Muscle of arm (tissue), 12 donors: ENCODE data around the gene MAN2A1. TPM values are rescaled to one million over a fixed set of nuclear protein-coding genes. Genes with fewer than 3 reads are reported as not detected.
"Not testable (repeated sequence)": the region's sequence is repeated elsewhere in the genome, so short reads cannot be mapped to it uniquely, and the experiment has no call there.

Source experiments
- DNase-seq: peaks from one replicate; pipeline ENCODE4 v3.0.0-alpha.2; 2013
- polyA plus RNA-seq, 12 donors: library from polyadenylated mRNA; unstranded; fragments of 120-200 nt; gene quantifications; one replicate each; pipeline ENCODE4 v1.2.1, GENCODE V29; 2013; ENCODE audit not compliant: insufficient read length in 12 of 12

Gene MAN2A1
- polyA plus RNA-seq, 12 donors: 39.2 to 57.4 (median 50.7) TPM; not detected in 1

DNA sequence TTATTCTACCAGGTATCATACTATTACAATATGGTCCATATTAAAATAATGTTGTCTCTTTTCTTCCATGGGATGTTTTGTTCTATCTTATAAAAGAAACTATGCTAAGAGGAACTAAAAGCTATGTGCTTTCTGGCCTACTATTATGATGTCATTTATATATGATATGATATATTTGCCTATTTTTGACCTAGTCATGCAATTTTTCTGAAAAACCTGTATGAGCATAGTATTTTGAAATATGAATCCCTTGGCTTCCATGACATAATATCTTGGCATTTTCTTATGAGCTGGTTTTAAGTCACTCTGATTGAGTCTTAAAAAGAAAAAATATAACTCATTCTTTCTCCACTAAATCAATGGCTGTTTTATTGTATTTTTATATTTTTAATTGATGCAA lies 60.7 kb downstream of the MAN2A1 start:
- no peak for DNase-seq

DNA sequence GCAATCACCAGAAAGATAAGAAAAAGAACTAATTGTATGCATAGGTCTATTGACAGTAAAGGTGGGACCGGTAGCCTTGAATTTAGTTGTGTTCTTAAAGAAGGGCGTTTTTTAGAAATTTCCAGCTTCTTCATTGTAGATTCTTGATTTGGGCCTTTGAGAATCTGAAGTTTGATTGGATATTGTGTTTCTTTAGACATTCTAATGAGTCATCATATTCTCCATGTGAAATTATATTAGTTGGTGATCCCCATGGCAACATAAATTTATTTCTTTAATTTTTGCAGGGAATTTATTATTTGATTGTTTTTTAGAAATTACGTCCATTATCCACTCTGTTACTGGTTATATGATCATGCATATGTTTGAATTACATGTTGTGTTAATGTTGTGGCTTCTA lies 63.6 kb downstream of the MAN2A1 start:
- DNase-seq: no peak

DNA sequence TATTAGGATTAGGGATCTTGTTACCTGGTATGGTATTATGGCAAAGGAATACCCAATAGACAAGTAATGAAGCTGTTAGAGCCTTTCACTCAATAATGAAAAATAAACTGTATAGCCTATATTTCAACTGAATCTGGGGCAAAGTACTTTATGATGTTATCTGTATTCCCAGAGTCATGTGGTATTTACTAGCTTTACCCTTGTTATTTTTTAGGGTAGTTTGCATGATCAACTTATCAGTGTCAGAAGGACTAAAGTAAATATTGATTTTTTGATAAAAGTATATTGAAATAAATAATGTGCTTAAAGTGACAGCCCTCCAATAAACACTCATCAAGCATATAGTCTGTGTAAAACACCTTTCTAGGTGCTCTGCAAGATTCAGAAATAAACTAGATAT lies 64.6 kb downstream of the MAN2A1 start:
- DNase-seq: no peak

DNA sequence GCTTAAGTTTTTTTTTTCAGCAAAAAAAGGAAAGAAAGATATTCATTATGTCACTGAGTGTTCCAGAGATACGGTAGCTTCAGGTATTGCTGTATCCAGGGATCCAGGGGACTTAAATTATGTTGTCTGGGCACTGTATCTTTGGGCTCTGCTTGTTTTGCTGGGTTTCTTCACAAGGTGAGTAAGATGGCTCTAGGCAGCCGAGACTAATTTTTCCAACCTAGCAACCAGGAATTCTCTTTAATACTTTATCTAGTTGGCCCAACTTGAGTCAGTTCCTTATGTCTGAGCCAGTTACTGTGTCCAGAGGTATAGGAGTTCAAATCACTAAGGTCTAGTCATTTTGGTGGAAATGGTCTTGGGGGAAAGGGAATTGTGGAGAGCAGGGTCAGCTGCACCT lies 66.0 kb downstream of the MAN2A1 start:
- DNase-seq: no peak

DNA sequence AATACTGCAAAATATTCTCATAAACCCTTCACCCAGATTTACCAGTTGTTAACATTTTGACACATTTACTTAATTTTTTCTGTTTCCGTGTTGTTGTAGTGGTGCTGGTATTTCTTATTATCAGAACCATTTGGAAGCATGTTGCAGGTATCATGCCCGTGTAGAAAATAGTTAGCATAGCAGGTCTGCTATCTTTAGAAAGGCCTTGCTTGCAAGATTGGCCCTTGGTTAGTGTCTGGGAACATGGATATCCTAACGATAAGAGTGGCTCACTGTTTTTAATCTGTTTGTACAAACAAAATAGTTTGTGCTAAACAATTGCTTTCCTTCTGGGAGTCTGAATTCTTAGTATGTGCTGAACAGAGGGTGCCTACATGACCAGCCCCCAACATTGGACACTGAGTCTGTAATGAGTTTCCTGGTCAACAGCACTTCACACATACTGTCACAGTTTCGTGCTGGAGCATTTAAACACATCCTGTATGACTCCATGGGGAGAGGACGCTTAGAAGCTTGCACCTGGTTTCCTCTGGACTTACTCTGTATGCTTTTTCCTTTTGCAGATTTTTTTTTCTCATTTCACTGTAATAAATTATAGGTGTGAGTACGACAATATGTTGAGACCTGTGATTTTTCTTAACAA lies 66.9 kb downstream of the MAN2A1 start:
- no peak for DNase-seq

DNA sequence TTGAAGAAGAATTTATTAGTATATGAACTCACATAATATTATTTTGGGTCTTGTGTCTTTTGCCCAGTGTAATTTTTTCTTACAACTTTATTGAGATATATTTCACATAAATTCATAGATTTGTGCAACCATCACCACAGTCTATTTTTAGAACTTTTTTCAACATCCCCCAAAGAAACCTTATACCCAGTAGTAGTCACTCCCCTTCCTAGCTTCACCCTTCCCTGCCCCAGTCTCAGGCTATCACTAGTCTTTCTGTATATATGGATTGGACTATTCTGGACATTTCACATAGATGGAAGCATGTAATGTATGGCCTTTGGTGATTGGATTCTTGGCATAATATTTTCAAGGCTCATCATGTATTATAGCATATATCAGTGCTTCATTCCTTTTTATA lies 67.8 kb downstream of the MAN2A1 start:
- DNase-seq: no peak

DNA sequence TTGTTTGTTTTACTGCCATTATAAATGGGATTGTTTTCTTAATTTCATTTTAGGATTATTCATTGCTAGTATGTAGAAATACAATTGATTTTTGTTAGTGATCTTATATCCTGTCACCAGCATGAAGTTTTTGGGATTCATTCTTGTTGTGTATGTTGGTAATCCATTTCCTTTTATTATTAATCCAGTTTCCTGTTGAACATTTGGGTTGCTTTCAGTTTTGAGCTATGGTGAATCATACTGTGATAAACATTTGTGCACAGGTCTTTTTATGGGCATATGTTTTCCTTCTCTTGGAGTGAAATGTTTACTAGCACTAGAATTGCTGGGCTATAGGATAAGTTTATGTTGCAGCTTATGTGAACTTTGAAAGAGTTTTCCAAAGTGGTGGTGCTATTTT lies 69.6 kb downstream of the MAN2A1 start:
- DNase-seq: no peak

DNA sequence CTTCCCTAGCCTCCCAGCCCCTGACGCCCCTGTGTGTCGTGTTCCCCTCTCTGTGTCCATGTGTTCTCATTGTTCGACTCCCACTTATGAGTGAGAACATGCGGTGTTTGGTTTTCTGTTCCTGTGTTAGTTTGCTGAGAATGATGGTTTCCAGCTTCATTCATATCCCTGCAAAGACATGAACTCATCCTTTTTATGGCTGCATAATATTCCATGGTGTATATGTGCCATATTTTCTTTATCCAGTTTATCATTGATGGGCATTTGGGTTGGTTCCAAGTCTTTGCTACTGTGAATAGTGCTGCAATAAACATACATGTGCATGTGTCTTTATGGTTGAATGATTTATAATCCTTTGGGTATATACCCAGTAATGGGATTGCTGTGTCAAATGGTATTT lies 70.4 kb downstream of the MAN2A1 start:
- DNase-seq: not testable (repeated sequence)

DNA sequence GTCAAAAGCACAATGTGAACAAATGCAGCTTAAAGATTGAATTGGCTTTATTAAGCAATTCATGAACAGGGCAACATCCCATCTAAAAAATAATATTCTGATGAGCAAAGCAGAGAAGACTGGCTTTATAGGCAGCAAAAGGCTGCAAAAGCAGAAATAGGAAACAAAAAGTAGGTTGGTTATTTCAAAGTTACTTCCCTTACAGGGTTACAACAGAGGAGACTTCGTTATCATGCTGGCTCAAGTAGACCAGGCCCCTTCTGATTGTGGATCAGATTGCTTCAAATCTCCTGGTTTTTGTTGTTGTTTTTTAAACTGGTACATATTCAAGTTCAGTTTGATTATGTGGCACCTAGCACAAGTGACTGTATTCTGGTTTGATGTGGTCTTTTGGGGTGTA lies 73.1 kb downstream of the MAN2A1 start:
- DNase-seq: no peak

DNA sequence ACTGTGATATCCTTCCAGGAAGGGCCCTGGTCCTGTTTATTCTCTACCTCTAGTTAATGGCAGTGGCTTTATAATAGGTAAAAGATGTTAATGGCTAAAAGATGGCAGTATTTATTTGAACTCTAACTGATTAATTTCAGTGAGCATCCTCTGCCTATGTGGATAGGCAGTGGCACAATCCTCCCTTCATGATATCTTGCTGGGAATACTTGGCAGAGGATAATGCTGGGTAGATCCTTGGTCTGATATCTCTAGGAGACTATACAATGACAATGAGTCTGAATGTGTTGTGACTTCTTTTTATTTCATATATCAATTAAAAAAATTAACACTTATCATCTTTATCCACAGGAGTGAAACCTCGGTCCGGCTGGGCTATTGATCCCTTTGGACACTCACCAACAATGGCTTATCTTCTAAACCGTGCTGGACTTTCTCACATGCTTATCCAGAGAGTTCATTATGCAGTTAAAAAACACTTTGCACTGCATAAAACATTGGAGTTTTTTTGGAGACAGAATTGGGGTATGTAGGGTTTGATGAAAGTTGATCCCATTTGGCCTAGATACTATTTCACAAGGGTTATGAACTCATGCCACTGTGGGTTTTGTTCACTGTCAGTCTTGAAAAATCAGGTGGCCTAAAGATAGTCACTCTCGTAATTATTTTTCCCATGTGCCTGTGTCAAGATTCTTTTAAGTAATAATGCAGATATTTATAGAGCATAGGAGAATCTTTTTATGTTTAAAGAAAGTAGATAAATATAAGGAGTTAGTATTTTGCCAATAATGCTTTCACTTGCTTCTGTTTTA lies 77.7 kb downstream of the MAN2A1 start:
- DNase-seq: no peak

DNA sequence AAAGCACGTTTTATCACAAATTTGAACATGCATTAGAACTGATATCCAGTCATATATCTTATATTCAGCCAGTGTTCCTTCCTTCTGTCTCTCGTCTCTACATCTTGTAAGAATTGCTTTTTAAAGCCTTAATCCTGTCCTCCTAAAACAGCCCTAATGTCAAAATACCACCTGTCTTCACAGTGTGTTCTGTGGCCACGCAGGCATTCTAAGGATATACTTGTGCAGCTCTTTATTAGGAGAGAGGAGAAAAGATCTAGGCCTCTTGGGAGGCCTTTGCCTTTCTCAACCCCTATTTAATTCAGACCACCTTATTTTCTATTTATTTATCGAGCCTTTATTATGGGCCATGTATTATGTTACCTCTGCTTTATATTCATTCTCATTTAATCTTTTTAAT lies 78.3 kb downstream of the MAN2A1 start:
- DNase-seq: no peak

DNA sequence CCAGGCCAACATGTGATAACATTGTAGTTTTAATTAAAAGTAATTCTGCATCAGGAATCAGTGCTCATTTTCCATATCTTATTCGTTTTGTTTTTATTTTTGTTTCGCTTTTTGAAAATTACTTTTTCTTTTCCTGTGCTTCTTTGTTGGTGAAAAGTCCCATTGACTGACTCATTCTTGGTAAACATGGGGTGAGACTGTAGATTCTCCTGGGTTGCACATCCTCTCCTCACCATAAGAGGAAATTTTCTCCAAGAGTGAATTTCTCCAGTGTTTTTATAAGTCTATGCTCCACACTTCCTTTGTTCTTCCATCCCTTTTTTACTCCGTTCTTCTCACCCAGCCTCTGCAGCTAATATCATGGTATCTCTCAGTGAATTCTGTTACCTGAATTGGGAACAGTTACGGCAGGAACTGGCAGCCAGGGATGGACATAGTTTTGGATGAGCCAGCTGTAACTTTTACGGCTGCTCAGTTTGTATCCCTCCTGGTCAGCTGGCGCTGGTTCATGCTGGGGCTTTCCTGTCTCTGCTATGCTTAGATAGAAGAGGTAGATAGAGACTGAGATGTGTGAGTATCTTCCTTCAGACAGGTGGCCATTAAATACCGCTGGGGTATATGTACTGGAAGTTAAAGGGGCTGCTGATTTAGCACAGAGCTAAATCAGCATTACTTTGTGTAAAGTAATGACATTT lies 80.0 kb downstream of the MAN2A1 start:
- no peak for DNase-seq

DNA sequence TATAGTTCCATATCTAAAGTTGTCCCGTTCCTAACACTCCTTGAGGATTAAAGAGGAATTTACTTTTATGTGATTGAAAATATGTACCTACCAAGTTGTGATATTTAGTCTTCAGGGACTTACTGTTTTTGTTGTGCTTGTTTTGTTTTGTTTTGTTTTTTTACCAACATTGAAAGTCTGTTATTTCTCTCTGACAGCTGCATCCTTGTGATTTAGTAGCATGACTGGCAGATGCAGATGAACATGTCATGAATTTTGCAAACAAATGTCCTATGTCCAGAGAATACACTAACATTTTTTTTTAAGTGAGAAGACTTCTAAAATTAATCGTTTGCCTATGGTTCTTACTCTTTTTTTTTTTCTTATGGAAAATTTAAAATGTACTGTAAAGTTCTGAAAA lies 85.4 kb downstream of the MAN2A1 start:
- DNase-seq: no peak

DNA sequence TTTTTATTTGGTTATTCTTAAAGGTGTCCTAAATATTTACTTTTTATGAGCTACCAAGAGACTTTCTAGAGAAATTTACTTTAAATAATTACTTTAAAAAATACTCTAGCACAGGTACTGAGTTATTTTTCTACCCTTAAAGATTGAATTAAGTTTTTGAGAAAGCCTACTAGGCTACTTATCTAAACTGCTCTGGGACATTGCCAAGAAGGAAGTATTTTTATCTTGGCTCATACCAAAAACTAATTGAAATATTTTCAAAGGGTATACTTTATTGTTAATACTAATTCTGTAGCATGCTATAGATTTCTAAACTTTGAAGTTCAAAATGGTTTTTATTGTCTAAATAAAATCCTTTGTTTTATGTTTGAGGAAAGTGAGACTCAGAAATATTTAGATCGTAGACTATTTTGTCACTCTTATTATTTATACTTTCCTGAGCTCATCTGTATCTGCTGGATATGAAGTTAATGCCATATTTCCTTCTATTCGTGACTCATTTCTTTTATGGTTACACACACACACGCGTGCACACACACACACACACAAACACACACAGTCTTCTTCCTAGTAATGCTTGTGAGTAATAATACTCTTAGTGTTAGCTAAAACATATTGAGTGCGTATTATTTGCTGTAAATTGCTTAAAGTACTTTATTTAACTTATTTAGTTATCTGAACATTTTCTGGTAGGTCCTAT lies 89.5 kb downstream of the MAN2A1 start:
- DNase-seq: no peak

DNA sequence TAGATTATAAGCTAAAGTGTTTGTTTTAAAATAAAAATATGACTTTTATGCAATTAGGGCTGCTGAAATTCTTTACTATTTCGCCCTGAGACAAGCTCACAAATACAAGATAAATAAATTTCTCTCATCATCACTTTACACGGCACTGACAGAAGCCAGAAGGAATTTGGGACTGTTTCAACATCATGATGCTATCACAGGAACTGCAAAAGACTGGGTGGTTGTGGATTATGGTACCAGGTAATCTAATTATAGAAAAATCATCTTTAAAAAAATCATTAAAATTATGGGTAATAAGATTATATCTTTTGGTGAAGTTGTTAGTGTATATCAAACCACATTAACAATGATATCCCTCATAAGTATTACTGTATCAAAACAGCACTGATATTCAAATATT lies 95.0 kb downstream of the MAN2A1 start:
- DNase-seq: no peak

DNA sequence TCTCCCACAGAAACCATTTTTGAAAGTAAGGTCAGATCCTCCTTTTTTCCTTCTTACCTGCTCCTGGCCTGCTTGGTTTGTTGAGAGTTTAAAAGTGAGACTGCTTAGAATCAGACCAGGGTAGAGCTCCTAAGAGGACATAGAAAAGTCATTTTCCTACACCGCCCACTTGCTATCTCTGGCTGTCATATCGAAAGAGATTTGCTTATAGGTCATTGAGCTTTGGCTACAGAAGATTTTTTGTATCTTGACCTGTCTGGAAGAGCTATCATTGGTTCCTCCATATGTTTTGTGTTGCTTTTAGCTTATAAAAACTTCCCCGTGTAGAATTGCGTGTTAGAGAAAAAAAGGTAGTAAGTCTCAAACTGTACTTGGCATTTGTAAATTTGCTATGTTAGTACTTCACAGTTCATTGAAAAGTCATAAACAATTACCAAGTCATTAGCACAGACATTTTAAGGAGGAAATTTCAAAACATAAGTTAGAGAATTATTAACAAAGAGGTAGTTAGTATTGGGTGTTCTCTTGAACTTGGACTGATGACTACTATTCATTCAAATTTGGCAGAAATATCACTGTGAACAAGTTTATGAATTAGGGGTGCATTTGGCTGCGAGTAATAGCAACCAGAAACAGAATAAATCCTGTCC lies 96.6 kb downstream of the MAN2A1 start:
- DNase-seq: no peak

DNA sequence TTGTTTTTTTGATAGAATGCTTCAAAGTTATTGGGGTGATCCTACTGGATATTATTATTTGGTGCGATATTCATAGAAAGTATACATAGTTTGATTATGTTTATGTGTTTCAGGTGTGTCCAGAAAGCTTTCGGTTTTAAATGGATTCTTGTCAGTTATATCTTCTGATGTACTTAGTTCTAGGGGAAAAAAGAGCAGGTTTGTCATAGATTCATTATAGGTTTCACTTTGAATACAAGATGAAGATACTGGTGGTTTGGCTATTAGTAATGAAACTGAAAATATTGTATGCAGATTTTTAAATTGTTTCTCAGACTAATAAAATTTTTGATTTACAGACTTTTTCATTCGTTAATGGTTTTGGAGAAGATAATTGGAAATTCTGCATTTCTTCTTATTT lies 98.9 kb downstream of the MAN2A1 start:
- DNase-seq: no peak

DNA sequence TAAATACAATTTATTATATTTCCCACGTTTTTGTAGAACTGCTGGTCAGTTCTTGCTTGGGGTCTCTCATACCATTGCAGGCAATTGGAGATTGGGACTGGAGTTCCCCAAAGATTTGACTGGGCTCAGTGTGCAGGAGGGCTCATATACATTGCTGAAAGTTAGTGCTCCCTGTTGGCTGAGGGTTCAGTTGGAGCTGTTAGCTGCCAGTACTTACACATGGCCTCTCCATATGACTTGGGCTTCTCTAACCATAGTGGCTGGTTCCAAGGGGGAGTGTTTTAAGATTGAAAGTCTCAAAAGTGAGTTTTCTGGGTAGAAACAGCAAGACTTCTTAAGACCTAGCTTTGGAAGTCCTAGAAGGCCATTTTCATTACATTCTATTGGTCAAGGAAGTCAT lies 102.9 kb downstream of the MAN2A1 start:
- DNase-seq: no peak

DNA sequence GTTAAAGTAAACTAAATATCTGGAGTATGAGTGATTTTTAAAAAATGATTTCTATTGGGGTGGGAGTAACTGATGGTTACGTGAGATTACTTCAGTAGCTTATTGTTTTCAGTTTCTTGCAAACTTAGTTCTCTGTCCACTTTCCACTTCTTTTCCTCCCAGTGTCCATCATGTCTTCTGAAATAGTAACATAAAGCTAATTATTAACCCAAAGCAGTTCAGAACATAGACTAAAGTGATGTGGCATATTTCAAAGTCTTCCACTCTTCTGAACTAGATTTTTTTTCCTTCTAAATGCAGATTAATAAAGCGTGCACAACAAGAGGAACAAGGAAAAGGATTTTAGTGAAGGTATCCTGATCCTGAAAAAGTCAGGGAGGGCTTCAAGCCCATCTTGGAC lies 114.1 kb downstream of the MAN2A1 start:
- DNase-seq: no peak

DNA sequence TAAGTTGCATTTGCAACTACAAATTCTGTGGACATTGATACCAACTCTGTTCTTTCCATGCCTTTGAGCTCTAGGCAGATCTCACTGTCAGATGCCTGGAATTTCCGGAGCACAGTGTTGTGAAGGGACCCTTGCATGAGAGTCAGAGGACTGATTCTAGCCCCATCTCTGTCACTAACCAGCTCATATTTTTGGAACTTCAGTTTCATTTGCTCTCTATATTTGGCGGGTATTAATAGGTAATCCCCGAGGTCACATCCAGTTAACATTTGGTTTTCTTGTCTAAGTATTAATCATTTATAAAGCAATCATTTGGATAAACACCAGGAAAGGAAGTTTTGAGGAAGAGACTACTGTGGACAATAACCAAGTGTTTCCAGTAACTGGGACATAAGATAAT lies 115.7 kb downstream of the MAN2A1 start:
- DNase-seq: no peak

DNA sequence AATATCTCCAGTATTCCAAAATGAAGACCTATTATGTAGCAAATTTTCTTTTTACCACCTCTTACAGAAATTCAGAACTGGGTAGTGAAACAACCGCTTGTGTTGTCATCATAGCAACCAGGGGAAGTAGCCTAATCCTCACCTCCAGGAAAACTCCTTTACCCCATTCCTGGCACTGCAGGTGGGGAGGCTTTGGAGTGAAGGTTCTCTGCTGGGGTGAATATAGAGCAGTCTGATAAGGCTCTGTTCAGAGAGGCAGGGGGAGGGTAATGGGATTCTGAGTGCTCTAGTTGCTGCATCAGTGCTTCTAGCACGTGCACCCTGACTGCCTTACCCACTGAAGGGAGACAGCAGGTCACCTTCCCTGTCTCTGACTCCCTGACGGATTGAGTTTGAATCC lies 116.2 kb downstream of the MAN2A1 start:
- DNase-seq: no peak

DNA sequence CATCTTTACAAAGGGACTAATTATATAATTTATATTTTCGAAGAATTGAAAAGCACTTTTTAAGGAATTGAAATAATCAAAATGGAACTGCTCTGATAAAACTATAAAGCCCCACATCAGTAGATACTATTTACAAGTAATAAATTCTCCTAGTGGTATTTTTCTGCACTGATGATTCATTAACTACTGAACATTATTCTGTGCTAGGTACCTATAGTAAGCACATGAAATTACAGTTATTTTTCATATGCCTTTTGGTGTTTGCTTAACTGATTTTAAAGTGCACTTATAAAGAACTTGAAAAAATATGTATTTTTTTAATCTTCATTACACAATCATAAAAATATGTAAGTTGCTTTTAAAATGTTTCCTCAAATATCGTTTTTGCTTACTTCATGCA lies 123.0 kb downstream of the MAN2A1 start:
- no peak for DNase-seq
